ENCODE results near the gene CENPB.
A peak's percentile ranks its signal among the peaks of the same experiment; 100 is the strongest.

The CENPB gene

DNA sequence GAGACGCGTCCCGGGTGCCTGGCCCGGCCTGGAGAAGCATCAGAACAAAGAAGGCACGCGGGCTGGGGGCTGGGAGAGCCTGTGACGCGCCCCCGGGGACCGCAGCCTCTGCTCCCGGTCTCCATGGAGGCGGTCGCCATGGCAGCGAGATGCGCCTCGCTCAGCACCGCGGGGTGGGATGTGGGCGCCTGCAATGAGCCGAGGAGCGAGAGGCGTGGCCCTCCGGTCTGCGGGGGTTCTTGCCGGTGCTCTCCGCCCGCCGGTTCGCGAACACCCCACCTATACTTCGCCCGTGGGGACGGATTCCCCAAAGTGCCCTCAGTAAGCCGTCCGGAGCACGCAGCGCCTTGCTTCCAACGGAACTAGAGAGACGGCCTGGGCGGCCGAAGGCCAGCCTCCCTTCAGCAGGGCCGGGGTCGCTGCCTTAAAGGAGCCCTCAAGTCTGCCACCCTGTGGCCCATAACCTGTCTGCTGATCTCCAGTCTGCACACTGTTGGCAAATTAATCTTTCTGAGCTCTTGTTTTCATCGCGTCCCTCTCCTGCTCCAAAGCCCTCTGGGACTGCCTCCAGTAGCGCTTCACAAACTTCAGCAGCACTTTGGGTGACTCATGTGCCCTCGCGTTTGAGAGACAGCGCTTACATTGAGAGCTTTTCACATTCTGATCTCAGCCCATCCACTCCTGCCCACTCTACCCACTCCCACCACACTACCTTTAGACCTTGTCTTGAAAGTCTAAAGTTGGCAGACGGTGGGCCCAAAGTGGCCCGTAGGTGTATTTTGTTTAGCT lies 18.0 kb downstream of the CENPB start:
- H3K4me3 ChIP-seq (ENCODE audit: low read depth, low read length), result peak overlapping the region; percentile 92
- H3K36me3 ChIP-seq (ENCODE audit: control insufficient read depth, insufficient read depth, low read length), result peaks cover 7% of the 10 kb centered on the region
- no peaks in the 10 kb centered on the region for H3K9me3 ChIP-seq (ENCODE audit: control insufficient read depth, insufficient read depth, low read length)
- no peak overlapping the region for H3K9ac ChIP-seq (ENCODE audit: low read depth, low read length)
- peaks cover 5% of the 10 kb centered on the region for H3K27me3 ChIP-seq (ENCODE audit: control insufficient read depth, insufficient read depth, low read length)
- H3K4me1 ChIP-seq (ENCODE audit: control insufficient read depth, insufficient read depth, low read length), result peaks cover 3% of the 10 kb centered on the region

DNA sequence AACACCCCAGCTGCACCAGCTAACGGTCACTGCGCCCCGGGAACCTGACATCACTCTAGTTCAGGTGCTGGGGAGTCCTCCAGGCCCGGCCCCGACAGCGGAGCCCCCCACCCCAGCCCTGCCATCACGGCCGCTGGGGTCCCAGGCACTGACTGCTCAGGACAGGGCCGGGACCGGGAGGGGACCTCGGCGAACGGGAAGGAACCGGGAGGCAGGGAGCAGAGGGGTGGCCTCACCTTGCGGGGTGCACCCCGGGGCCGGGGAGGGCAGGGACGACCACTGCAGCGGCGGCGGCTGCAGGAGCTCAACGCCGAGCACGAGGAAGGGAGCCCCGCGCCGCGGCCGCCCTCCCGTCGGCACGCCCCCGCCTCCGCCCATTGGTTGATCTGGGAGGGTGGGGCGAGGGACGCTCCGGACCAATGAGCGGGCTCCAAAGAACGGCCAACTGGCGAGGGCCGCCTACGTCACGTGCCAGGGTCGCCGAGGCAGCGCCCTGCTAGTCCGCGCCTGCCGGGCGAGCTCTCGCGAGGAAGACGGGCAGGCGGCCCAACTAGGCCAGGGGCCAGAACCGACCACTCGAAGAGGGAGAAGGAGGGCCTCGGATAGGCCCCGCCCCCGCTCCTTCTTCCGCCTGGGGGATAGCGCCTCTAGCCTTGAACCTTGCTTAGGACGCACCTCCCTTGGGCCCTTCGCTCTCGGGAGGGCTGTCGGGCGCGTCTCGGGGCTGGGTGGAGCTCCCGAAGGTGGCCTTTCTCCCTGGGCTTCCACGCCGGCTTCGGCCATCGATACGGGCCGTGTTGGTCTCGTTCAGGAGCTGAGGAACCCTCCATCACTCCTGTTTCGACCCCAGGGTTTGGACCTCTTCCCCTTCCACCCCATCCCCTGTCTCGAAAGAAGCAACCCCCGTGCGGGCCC lies 18.9 kb downstream of the CENPB start, which contains the start of gene ADISSP:
Gene ADISSP, minus strand, starts transcription at position 327 of the 915 bp plus-strand sequence. CDS start 7,653 bp downstream, outside the sequence.
- Histone ChIP-seq H3K27me3 (ENCODE audit: control insufficient read depth, insufficient read depth, low read length) (peaks cover 5% of the 10 kb centered on the region), H3K9ac (ENCODE audit: low read depth, low read length) (peak within 1 kb of the TSS; percentile 60), H3K9me3 (ENCODE audit: control insufficient read depth, insufficient read depth, low read length) (no peaks in the 10 kb centered on the region), H3K4me1 (ENCODE audit: control insufficient read depth, insufficient read depth, low read length) (peaks cover 3% of the 10 kb centered on the region), H3K4me3 (ENCODE audit: low read depth, low read length) (peak within 1 kb of the TSS; percentile 92), H3K36me3 (ENCODE audit: control insufficient read depth, insufficient read depth, low read length) (peaks cover 7% of the 10 kb centered on the region)

DNA sequence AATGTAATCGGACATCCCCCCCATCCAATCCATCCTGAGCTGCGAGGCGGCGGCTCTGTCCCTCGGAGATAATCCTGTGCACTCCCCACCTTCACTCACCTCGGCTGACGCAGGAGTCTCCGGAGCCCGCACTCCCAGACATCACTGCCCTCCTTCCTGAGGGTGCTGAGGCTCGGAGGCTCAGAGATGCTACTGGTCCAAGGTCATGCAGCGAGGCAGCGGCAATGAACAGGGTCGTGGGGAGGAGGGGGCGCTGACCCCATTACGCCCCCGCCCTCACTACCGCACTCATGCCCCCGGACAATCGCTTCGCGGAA lies 19.5 kb downstream of the CENPB start:
- Histone ChIP-seq H3K9me3 (ENCODE audit: control insufficient read depth, insufficient read depth, low read length) (no peaks in the 10 kb centered on the region), H3K9ac (ENCODE audit: low read depth, low read length) (peak overlapping the region; percentile 60), H3K4me3 (ENCODE audit: low read depth, low read length) (peak overlapping the region; percentile 68), H3K36me3 (ENCODE audit: control insufficient read depth, insufficient read depth, low read length) (peaks cover 7% of the 10 kb centered on the region), H3K4me1 (ENCODE audit: control insufficient read depth, insufficient read depth, low read length) (peaks cover 3% of the 10 kb centered on the region), H3K27me3 (ENCODE audit: control insufficient read depth, insufficient read depth, low read length) (peaks cover 5% of the 10 kb centered on the region)

DNA sequence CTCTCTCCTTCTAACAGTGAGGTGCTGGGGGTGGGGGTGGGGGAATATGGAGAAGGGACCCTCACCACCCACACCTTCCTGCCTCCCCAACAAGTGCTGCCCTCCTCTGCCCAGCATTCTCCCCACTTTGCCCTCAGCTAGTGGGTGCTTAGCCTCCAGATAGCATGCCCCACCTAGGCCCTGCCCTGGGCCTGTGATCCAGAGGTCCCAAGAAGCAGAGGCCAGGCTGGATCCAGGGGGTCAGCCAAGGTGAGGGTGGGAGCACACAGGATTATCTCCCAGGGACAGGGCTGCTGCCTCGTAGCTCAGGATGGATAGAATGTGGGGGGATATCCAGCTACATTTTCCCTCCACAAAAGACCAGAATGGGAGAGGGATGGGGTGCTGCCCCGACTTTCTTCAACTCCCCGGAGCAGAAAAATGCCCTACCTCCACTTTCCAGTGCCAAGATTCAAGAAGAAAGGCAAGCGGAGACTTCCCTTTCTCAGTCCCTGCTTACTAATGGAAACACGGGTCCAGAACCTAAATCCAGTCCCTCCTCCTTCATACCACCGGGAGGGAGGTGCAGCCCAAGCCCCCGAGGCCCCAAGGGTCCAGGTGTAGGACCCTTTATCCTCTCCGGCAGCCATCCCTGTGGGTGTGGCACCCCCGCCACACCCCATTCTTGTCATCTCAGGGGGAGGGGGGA lies 20.0 kb downstream of the CENPB start:
- peaks cover 3% of the 10 kb centered on the region for H3K4me1 ChIP-seq (ENCODE audit: control insufficient read depth, insufficient read depth, low read length)
- peaks cover 5% of the 10 kb centered on the region for H3K27me3 ChIP-seq (ENCODE audit: control insufficient read depth, insufficient read depth, low read length)
- H3K4me3 ChIP-seq (ENCODE audit: low read depth, low read length), result peak overlapping the region; percentile 68

DNA sequence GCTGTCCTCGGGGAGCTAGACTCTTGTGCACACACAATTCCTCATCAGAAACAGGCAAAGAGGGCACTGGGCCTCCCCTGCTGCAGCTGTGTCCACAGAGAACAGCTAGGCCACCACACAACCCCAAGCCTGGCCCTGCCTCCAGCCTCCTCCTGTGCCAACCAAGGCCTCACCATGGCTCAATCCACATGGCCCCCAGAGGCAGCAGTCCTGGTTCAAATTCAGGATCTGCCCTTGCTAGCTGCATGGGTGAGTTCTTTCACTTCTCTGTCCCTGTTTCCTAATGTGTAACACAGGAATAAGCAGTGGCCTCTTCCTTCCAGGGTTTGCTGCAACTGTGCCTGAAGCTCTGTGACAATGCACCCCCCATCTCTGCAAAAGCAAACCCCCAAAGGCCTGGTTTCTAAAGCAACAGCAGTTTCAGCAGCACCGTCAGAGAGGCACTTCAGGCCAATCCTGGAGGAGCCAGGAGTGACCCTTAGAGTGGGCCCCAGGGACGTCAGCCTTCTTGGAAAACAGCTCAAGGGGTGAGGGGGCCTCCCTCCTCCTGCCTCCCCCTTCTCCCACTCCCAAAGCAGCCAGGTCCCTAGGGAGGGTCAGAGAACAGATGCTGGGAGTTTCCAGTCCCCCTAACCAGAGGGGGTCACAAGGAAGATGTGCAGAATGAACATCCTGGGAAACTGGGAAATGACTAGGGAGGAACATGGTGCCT lies 21.2 kb downstream of the CENPB start:
- Histone ChIP-seq H3K36me3 (ENCODE audit: control insufficient read depth, insufficient read depth, low read length) (peaks cover 8% of the 10 kb centered on the region), H3K27me3 (ENCODE audit: control insufficient read depth, insufficient read depth, low read length) (peaks cover 5% of the 10 kb centered on the region), H3K9ac (ENCODE audit: low read depth, low read length) (no peak overlapping the region), H3K4me1 (ENCODE audit: control insufficient read depth, insufficient read depth, low read length) (peaks cover 3% of the 10 kb centered on the region), H3K4me3 (ENCODE audit: low read depth, low read length) (no peak overlapping the region), H3K9me3 (ENCODE audit: control insufficient read depth, insufficient read depth, low read length) (no peaks in the 10 kb centered on the region)

More for the DNA sequence above, 20.0 kb downstream of the CENPB start:
- Histone ChIP-seq H3K9me3 (ENCODE audit: control insufficient read depth, insufficient read depth, low read length) (no peaks in the 10 kb centered on the region), H3K36me3 (ENCODE audit: control insufficient read depth, insufficient read depth, low read length) (peaks cover 7% of the 10 kb centered on the region), H3K9ac (ENCODE audit: low read depth, low read length) (peak overlapping the region; percentile 24)

DNA sequence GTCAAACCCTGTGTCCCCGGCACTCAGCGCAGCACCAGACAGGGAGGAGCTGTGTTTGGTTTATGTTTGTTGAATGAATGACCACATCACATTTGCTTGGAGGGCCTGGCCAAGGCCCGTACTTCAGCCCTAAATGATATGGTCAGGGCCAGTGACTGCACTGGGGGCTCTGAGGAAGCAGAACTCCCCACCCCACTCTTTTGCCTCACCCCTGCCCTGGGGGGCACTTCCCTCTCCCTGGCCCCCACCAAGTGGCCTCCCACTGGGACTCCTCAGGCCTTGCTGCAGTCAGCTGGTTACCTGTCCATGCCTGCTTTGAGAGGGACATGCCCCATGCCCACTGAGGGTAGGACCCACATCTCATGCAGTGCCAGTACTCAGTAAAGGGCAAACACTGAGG lies 21.9 kb downstream of the CENPB start:
- Histone ChIP-seq H3K9ac (ENCODE audit: low read depth, low read length) (no peak overlapping the region), H3K4me3 (ENCODE audit: low read depth, low read length) (no peak overlapping the region), H3K4me1 (ENCODE audit: control insufficient read depth, insufficient read depth, low read length) (peaks cover 3% of the 10 kb centered on the region), H3K27me3 (ENCODE audit: control insufficient read depth, insufficient read depth, low read length) (peaks cover 2% of the 10 kb centered on the region), H3K9me3 (ENCODE audit: control insufficient read depth, insufficient read depth, low read length) (no peaks in the 10 kb centered on the region), H3K36me3 (ENCODE audit: control insufficient read depth, insufficient read depth, low read length) (peaks cover 12% of the 10 kb centered on the region)

DNA sequence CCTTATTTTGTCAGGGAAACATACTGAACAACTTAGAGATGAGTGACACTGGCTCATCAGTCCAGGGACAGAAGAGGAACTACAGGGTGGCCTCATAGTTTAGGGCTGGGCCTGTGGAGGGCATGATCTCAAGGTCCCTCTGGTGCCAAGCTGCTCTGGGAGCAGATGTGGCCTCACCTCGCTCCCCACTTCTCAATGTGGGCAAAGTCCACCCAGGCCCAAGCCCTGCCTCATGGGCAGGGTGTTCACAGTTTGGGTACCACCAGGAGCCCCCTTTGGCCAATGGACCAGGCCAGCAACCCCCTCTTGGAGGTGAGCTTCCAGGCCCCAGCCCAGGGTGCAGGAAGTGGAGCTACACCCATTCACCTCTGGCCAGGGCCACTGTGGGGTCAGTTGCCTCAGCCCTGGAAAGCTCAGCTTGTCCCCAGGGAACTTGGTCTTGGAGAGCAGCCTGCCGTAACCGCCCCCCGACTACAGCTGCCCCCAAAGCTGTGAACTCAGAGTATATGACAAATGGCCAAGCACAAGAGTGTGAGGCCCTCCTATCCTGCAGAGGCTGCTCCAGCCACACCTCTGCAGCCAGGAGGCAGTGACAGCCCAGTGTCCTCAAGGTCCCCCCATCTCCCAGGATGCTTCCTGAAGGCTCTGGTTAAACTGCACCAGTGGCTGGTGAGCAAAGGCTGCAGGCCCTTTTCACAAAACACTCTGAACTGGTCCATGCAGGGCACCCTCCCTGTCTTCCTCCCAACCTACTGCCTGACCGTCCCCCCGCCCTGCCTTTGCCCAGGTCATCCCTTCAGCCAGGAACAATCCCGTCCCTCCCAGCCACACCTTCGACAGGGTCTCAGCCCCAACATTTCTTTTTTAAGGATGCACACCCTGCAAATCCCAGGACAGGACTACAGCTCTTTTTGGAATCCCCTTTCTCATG lies 22.6 kb downstream of the CENPB start:
- H3K4me1 ChIP-seq (ENCODE audit: control insufficient read depth, insufficient read depth, low read length), result peaks cover 3% of the 10 kb centered on the region
- H3K9me3 ChIP-seq (ENCODE audit: control insufficient read depth, insufficient read depth, low read length), result no peaks in the 10 kb centered on the region
- H3K9ac ChIP-seq (ENCODE audit: low read depth, low read length), result no peak overlapping the region
- no peak overlapping the region for H3K4me3 ChIP-seq (ENCODE audit: low read depth, low read length)
- peaks cover 2% of the 10 kb centered on the region for H3K27me3 ChIP-seq (ENCODE audit: control insufficient read depth, insufficient read depth, low read length)
- peaks cover 14% of the 10 kb centered on the region for H3K36me3 ChIP-seq (ENCODE audit: control insufficient read depth, insufficient read depth, low read length)

DNA sequence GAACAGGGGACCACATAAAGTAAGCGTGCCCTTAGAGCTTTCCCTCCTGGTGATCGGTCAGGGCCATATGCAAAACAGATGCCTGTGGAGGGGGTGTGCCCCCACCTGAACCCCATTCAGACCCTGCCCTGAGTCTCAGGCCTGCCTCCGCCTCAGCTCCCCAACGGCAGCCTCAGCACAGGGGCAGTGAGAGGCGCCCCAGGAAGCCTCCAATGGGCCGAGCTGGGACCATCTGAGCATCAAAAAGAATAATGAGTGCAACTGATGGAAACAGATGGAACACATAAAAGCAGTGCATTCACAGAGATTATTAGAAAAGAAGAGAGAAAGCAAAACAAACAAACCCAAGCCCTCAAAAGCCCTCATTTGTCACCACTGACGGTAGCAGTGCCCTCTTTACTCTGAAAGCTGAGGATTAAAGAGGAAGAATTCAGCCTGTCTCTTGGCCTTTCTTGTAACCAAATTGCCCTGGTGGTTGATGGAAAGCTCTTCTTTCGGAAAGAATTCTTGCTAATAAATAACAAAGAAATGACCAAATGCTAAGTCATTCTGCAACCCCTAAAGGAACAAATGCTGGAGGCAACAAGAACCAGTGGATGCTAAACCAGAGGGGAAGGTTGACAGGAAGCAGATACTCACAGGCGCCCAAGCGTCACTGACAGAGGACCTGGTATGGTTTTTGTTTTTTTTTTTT lies 25.7 kb downstream of the CENPB start:
- Histone ChIP-seq H3K4me1 (ENCODE audit: control insufficient read depth, insufficient read depth, low read length) (no peaks in the 10 kb centered on the region), H3K9ac (ENCODE audit: low read depth, low read length) (no peak overlapping the region), H3K4me3 (ENCODE audit: low read depth, low read length) (no peak overlapping the region), H3K9me3 (ENCODE audit: control insufficient read depth, insufficient read depth, low read length) (no peaks in the 10 kb centered on the region), H3K27me3 (ENCODE audit: control insufficient read depth, insufficient read depth, low read length) (no peaks in the 10 kb centered on the region), H3K36me3 (ENCODE audit: control insufficient read depth, insufficient read depth, low read length) (peaks cover 28% of the 10 kb centered on the region)

DNA sequence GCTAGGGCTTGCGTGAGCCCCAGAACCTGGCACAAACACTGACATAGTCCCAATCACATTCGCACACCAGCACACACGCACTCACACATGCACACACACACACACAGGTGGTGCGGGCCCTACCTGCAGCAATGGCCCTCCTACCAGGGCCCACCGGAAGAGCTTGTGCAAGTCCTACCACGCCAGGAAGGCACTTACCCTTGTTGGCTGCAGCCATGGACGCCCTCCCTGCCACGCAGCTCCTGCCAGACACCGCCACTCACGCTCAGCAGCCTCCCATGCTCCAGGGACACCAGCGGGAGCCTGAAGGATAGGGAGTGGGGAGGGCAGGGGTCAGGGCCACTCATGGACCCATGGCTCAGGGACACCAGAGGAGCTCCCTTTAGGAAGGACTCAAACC lies 26.7 kb downstream of the CENPB start:
- Histone ChIP-seq H3K9me3 (ENCODE audit: control insufficient read depth, insufficient read depth, low read length) (no peaks in the 10 kb centered on the region), H3K9ac (ENCODE audit: low read depth, low read length) (no peak overlapping the region), H3K4me1 (ENCODE audit: control insufficient read depth, insufficient read depth, low read length) (no peaks in the 10 kb centered on the region), H3K27me3 (ENCODE audit: control insufficient read depth, insufficient read depth, low read length) (no peaks in the 10 kb centered on the region), H3K4me3 (ENCODE audit: low read depth, low read length) (no peak overlapping the region), H3K36me3 (ENCODE audit: control insufficient read depth, insufficient read depth, low read length) (peaks cover 24% of the 10 kb centered on the region)

DNA sequence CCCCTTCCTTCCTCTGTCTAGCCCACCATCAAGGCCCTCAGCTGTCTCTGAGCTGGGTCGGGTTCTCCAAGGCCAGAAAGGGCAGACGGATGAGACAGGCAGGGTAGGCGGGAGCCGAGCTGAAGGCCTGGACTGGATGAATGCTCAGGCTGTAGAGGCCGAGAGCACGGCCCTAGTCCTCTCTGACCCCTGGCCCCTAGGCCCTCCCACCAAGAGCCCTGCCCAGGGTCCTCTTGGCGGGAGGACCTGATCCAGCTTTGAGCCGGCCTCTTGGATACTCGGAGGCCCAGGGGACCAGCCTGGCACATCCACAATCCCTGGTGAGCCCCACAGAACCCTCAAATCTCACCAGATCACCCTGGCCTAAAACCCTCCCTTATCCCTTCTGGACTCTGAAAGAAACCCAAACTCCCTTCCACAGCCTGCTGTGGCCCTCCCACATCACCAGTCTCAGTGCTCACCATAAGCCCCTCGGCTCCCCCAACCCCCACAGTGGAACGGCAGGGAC lies 27.2 kb downstream of the CENPB start:
- Histone ChIP-seq H3K27me3 (ENCODE audit: control insufficient read depth, insufficient read depth, low read length) (no peaks in the 10 kb centered on the region), H3K4me1 (ENCODE audit: control insufficient read depth, insufficient read depth, low read length) (no peaks in the 10 kb centered on the region), H3K36me3 (ENCODE audit: control insufficient read depth, insufficient read depth, low read length) (peaks cover 26% of the 10 kb centered on the region), H3K4me3 (ENCODE audit: low read depth, low read length) (no peak overlapping the region), H3K9me3 (ENCODE audit: control insufficient read depth, insufficient read depth, low read length) (no peaks in the 10 kb centered on the region), H3K9ac (ENCODE audit: low read depth, low read length) (no peak overlapping the region)

All from iPS-15b (cell line).